Stimulated activated CD4-positive, alpha-beta T cell treated with anti-CD3 and anti-CD28 coated beads, Interleukin-15, amount 100 ng/mL, for 24 hours (primary cell): ENCODE measurements around the gene HMGXB4.
A peak's percentile ranks its signal among the peaks of the same experiment; 100 is the strongest.
"Not testable (repeated sequence)": the region's sequence is repeated elsewhere in the genome, so short reads cannot be mapped to it uniquely, and the experiment has no call there.

Source experiments
- DNase-seq: peaks from one replicate; pipeline ENCODE4 v3.0.0-alpha.2; 2020

The HMGXB4 gene

DNA sequence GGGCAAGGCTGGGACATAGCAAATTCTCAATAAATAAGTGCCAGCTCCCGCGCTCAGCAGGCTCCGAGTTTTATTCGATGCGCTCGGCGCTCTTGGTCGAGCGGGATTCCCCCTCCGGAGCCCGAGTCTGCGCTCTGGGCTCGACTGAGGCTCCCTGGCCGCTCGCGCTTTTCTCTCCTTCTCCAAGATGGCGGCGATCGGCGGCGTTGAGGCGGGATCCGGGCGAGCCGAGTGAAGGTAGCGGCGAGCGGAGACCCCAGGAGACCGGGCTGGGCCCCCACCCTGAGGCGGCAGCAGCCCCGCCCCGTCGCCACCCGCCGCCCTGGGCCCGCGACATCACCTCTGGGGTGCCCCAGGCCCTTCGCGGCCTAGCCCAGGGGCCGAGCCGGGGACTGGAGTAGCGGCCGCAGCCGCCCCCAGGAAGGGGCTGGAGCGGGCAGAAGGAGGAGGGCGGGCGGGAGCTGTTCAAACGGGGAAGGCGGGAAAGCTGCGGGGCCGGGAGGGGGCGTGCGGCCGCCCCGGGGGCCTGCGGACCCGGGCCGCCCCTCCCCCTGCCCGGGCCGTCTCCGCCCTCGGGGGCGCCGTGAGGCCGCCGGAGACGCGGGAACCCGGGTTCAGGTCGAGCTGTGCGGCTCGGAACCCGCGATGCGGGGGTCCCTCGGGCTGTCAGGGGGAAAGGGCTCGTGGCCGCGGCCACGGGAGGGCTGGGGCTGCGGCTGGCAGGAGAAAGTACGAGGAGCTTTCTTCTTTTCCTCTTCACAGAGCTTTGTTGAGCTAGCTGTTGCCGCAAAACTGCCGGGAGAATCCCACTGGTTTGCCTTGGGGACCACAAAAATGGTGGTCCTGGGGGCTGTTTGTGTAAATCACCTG lies at the start of gene HMGXB4:
Gene HMGXB4 (plus strand): TSS at position 173 of the 870 bp plus-strand sequence. CDS start 4,898 bp downstream, outside the sequence.
- peak; percentile 91 for DNase-seq

DNA sequence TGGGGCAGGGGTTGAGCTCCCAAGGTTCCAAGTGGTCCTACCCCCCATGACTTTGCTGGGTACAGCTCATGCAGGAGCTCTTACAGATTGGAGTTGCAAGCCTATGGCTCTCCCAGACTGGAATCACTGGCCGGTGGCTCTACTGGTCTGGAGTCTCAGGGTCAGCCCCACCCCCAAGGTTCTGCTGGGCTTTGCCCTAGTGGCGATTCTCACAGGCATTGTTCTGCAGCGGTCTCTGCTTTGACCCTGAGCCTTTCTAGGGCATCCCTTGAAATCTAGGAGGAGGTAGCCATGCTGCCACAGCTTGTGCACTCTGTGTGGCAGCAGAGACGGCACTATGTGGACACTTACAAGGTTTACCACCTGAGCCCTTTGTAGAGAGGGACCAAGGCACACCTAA lies 49.3 kb upstream of the HMGXB4 start:
- DNase-seq, result no peak

GRCh38 chr22:35209203-35209602 lies 48.1 kb upstream of the HMGXB4 start:
- DNase-seq, result no peak

DNA sequence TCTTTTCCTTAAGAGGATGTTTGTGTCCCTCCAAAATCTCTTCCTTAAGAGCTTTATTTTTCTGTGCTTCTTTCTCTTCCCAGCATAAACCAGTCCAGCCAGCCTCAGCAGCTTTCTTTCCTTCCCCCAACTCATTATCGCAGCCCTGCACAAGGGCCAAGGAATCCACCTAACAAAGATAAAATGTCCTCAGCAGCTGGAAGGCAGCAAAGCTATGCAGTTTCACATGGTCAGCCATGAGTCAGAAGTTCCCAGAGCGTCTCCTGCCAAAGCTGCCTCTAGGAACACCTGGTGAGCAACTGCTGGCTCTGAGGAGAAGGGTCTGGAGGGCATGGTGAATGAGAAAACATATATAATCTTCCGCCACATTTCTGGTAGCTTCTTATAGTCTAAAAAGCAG lies 45.3 kb upstream of the HMGXB4 start:
- DNase-seq, result no peak

GRCh38 chr22:35212996-35213395 lies 44.3 kb upstream of the HMGXB4 start:
- DNase-seq, result no peak

DNA sequence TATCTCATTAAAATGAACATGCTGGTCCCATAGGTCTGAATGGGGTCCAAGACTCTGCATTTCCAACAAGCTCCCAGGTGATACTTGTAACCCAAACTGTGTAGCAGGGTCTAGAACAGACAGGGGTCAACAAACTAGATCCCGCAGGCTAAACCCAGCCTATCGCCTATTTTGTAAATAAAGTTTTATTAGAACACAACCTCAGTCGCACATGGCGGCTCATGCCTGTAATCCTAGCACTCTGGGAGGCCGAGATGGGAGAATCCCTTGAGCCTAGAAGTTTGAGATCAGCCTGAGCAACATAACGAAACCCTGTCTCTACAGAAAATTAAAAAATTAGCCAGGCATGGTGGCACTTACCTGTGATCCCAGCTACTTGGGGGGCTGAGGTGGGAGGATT lies 42.3 kb upstream of the HMGXB4 start:
- DNase-seq, result no peak

DNA sequence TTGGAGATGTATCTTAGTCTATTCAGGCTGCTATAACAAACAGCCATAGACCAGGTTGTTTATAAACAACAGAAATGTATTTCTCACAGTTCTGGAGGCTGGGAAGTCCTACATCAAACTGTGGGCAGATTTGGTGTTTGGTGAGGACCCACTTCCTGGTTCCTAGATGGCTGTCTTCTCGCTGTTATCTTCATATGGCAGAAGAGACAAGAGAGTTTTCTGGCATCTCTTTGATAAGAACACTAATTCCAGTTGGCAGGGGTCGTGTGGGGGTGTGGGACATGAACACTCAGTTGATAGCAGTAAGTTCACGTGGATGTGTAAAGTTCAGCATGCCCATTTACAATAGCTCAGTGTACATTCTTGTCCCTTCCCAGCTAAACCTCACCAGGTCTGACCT lies 41.3 kb upstream of the HMGXB4 start:
- no peak for DNase-seq

- DNase-seq, result no peak
Observed at GRCh38 chr22:35217527-35217926, 39.8 kb upstream of the HMGXB4 start.

- no peak for DNase-seq
Observed at GRCh38 chr22:35218079-35218478, 39.2 kb upstream of the HMGXB4 start.

DNA sequence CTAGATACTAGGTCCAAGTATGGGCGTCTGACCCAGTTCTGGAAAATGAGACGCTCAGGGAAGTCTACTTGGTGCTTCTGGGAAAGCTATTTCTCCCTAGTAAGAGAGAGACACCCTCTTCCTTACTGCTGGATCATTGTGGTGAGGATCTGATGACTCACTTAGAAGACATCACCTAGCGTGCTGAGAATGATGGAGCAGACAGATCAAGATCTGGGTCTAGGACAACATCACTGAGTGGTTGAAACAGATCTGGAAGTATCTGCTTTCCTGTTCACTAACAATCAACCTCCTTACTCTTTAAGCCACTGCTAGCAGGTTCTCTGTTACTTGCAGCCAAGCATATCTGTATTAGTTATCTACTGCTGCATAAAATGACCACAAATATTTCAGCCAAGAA lies 38.3 kb upstream of the HMGXB4 start:
- no peak for DNase-seq

DNA sequence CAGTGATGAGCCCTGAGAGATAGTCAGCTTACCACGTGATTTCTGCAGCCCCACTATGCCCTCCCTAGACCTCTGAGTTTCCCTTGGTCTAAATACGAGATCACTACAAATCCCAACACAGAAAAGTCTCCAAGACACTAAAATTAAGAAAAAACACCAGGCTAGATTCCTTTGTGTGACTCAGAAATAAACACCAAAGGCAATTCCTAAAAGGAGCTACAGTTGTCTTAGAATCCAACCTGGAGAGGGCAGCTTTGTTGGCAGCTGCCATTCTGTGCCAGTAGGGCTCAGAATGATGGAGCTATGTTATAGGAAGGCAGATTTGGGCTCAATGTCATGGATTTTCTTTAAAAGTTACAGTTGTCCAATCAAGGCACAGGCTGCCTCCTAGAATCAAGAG lies 37.1 kb upstream of the HMGXB4 start:
- no peak for DNase-seq

- no peak for DNase-seq
Observed at GRCh38 chr22:35225010-35225409, 32.3 kb upstream of the HMGXB4 start.

DNA sequence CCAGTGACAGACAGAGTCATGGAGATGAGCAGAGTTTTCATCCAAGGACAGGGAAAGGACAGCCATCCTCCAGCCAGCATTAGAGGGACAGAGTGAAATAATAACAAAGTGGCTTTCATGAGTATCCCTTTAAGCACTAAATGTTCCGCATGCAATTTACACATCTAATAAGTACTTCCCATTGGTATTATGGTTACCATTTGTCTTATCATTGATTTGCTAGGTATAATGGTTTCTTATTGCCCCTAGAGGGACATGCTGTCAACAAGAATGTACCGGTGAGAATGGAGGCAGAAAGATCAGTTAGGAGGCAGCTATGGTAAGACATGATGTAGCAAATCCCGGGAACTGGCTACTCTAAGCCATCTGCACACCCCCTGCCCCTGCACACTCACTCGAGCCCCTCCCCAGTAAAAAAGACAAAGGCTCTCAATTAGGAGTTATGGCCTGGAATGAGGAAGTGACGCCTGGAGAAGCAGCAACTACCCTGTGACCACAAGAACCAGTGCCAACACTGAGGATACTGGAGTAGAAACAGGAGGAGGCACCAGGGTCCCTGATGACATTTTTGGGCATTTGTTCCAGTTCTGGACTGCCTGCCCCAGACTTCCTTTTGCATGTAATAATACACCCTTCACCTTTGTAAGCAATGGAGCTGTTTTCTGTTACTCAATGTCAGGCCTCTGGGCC lies 30.2 kb upstream of the HMGXB4 start:
- DNase-seq, result no peak

- DNase-seq, result no peak
Observed at GRCh38 chr22:35229865-35230264, 27.4 kb upstream of the HMGXB4 start.

DNA sequence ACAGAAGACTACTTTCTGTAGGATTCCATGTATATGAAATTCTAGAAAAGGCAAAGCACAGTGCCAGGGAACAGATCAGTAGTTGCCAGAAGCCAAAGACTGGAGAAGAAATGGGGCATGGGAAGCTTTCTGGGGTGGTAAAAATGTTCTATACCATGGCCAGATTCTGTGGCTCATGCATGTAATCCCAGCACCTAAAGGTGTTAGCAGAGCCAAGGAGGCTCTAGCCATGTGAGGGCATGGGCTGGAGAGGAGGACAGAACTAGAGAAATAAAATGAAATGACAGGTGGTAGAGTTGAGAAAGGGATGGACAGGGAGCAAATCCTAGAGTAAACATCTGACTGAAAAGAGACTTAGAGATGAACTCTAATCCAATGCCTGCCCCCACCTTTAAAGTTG lies 26.9 kb upstream of the HMGXB4 start:
- DNase-seq, result no peak

DNA sequence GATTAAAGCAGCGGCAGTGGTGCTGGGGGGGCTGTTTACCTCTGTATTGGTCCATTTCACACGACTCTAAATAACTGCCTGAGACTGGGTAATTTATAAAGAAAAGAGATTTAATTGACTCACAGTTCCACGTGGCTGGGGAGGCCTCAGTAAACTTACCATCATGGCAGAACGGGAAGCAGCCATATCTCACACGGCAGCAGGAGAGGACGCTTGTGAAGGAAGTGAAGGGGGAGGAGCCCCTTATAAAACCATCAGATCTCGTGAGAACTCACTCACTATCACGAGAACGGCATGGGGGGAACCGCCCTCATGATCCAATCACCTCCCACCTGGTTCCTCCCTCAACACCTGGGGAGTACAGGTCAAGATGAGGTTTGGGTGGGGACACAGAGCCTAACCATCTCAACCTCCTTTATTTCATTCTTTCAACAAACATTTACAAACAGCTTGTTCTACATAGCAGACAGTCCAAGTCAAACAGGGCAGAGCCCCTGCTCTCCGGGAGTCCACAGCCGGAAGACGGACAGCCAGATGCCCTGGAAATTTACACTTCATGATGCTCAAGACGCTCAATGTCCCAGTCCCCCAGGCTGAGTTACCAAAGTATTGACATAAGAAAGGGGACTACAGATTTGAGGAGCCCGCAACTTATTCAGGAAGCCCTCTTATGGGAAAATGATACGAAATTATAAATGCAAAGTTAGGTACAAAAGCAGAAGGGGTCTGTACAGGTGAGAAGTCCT lies 26.3 kb upstream of the HMGXB4 start:
- peak; percentile 5 for DNase-seq

- DNase-seq, result peak; percentile 82
Observed at GRCh38 chr22:35231585-35232084, 25.7 kb upstream of the HMGXB4 start.

DNA sequence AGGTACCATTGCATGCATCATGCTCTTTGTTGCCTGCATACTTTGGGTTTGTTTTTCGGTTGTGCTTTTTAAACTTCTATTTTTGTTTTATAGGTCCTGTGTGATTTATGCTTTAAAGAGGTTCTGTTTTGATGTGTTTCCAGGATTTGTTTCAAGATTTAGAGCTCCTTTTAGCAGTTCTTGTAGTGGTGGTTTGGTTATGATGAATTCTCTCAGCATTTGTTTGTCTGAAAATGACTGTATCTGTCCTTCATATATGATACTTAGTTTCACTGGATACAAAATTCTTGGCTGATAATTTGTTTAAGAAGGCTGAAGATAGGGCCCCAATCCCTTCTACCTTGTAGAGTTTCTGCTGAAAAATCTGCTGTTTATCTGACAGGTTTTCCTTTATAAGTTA lies 18.5 kb upstream of the HMGXB4 start:
- not testable (repeated sequence) for DNase-seq

DNA sequence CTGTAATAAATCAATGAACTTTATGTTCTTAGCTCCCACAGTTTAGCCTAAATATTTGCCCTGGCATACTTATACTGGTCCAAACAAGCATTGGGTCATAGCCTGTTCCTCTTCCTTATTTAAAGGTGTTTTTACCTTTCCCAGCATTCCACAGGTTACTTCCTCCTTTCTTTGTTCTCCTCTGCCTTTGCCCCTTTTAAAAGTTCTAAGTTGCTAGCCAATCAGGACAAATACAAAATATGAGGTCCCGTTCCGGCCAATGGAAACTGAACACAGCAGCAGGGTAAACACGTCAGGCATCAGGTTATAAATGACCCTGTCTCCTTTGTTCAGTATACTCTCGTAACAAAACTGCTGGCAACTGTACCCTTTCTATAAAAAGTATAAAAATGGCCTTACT lies 12.8 kb upstream of the HMGXB4 start:
- not testable (repeated sequence) for DNase-seq

DNA sequence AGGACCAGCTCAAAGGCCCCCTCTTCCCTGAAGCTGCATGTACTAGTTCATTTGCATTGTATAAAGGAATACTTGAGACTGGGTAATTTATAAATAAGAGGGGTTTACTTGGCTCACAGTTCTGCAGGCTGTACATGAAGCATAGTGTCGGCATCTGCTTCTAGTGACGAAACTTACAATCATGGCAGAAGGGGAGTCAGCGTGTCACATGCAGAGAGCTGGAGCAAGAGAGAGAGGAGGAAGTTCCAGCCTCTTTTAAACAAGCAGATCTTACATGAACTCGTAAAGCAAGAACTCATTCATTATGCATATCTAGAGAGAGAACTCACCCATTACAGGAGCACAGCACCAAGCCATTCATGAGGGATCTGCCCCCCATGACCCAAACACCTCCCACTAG lies 7.1 kb upstream of the HMGXB4 start:
- no peak for DNase-seq

DNA sequence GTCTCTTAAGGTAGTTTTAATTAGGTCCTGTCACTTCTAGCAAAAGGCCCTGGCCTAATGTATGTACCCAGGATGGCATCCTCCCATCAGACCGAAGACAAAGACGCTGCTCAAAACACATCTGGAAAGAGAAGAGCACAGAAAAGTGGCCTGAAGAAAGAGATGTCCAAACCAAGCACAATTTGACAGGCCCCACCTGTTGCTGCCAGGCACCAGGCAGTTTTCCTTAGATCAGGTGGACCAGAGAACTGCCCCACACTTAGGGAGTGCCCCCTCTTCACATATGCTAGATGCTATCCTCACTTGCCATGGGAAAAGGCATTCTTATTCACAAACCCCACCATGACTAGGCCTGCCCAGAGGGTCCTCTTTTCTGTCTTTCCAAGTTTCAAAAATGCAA lies 3.3 kb upstream of the HMGXB4 start:
- no peak for DNase-seq

DNA sequence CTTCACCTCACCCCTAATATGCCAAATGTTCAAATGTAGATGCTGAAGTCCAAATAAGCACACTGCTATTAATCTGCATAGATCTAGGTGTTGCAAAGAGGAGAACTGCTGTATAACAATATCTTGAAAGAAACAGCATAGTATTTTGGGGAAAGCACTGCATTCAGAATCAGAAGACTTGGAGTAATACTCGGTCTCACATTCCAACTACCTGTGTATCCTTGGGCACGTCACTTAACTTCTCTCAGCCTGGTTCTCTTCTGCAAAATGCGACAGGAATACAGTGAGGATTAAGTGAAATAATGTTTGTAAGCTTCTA lies 332 bp upstream of the HMGXB4 start:
- DNase-seq, result no peak

- no peak for DNase-seq
Observed at GRCh38 chr22:35258191-35258988, 1.1 kb downstream of the HMGXB4 start.
